Gastroesophageal sphincter (tissue), 3 donors: ENCODE data around the gene DYNLL2.

Experiments
- CTCF ChIP-seq, 4 experiments: fragments of 200-600 bp in 2 of 4; fragments of 450-650 bp in 2 of 4; sonication (generic) in 1 of 4; IDR thresholded peaks; one replicate each; pipeline ENCODE4 v1.5.1; 2017 to 2019; ENCODE audit warnings: antibody characterized with exemption in 4 of 4, mild to moderate bottlenecking in 2 of 4, moderate library complexity in 2 of 4
- EP300 ChIP-seq: sonication (generic); formaldehyde crosslinking; IDR thresholded peaks from one replicate; pipeline ENCODE4 v1.6.1; 2017; ENCODE audit warnings: antibody characterized with exemption, mild to moderate bottlenecking
- POLR2A ChIP-seq, 2 donors: fragments of 450-650 bp; IDR thresholded peaks; one replicate each; pipeline ENCODE4 v1.6.1; 2017; ENCODE audit warnings: antibody characterized with exemption in 2 of 2, mild to moderate bottlenecking in 2 of 2, moderate library complexity in 1 of 2
- POLR2AphosphoS5 ChIP-seq: sonication (generic); formaldehyde crosslinking; IDR thresholded peaks from one replicate; pipeline ENCODE4 v1.6.1; 2017; ENCODE audit warnings: antibody characterized with exemption

- peak; percentile 26 for TF ChIP-seq POLR2AphosphoS5
- peak in 1 of 4 experiments; percentile 2 for TF ChIP-seq CTCF (IDR thresholded peaks at IDR 0.05)
- TF ChIP-seq POLR2A (IDR thresholded peaks at IDR 0.05), result peak; percentile 46 to 75
- no peak for TF ChIP-seq EP300
Measured at GRCh38 chr17:58083491-58084316, 485 bp downstream of the DYNLL2 start.
